IPS-15b (cell line): Measurements from ENCODE around the gene VAT1L.

Experiments
- H3K27me3 ChIP-seq: one replicate; pipeline ENCODE4 v1.6.1; 2013; ENCODE audit warnings: low read length; ENCODE audit not compliant: control insufficient read depth, insufficient read depth
- H3K36me3 ChIP-seq: one replicate; pipeline ENCODE4 v1.6.1; 2013; ENCODE audit warnings: low read length; ENCODE audit not compliant: control insufficient read depth, insufficient read depth
- H3K4me1 ChIP-seq: one replicate; pipeline ENCODE4 v1.6.1; 2013; ENCODE audit warnings: mild to moderate bottlenecking, low read length; ENCODE audit not compliant: control insufficient read depth, insufficient read depth
- H3K4me3 ChIP-seq: one replicate; pipeline ENCODE4 v1.5.1; 2013; ENCODE audit warnings: low read depth, low read length
- H3K9ac ChIP-seq: one replicate; pipeline ENCODE4 v1.6.1; 2013; ENCODE audit warnings: low read depth, mild to moderate bottlenecking, low read length
- H3K9me3 ChIP-seq: one replicate; pipeline ENCODE4 v1.6.1; 2013; ENCODE audit warnings: mild to moderate bottlenecking, low read length; ENCODE audit not compliant: control insufficient read depth, insufficient read depth

VAT1L gene

GRCh38 chr16:77838597-77839255 lies 50.4 kb downstream of the VAT1L start:
- Histone ChIP-seq H3K36me3 (no peaks in the 10 kb centered on the region), H3K9ac (no peak overlapping the region), H3K9me3 (no peaks in the 10 kb centered on the region), H3K27me3 (no peaks in the 10 kb centered on the region), H3K4me1 (peaks cover 2% of the 10 kb centered on the region), H3K4me3 (no peak overlapping the region)

GRCh38 chr16:77840093-77840492 lies 51.7 kb downstream of the VAT1L start:
- H3K4me1 ChIP-seq = no peaks in the 10 kb centered on the region
- H3K9me3 ChIP-seq = no peaks in the 10 kb centered on the region
- H3K4me3 ChIP-seq = no peak overlapping the region
- no peaks in the 10 kb centered on the region for H3K36me3 ChIP-seq
- no peaks in the 10 kb centered on the region for H3K27me3 ChIP-seq
- no peak overlapping the region for H3K9ac ChIP-seq

GRCh38 chr16:77840673-77841501 lies 52.5 kb downstream of the VAT1L start:
- Histone ChIP-seq H3K4me3 (no peak overlapping the region), H3K36me3 (no peaks in the 10 kb centered on the region), H3K9me3 (no peaks in the 10 kb centered on the region), H3K9ac (no peak overlapping the region), H3K27me3 (no peaks in the 10 kb centered on the region), H3K4me1 (no peaks in the 10 kb centered on the region)

- Histone ChIP-seq H3K9me3 (no peaks in the 10 kb centered on the region), H3K27me3 (no peaks in the 10 kb centered on the region), H3K4me1 (no peaks in the 10 kb centered on the region), H3K9ac (no peak overlapping the region), H3K4me3 (no peak overlapping the region), H3K36me3 (no peaks in the 10 kb centered on the region)
Observed at GRCh38 chr16:77841502-77841763, 53.1 kb downstream of the VAT1L start.

GRCh38 chr16:77842468-77842867 lies 54.1 kb downstream of the VAT1L start:
- Histone ChIP-seq H3K9me3 (no peaks in the 10 kb centered on the region), H3K4me1 (no peaks in the 10 kb centered on the region), H3K36me3 (no peaks in the 10 kb centered on the region), H3K9ac (no peak overlapping the region), H3K27me3 (no peaks in the 10 kb centered on the region), H3K4me3 (no peak overlapping the region)

- no peaks in the 10 kb centered on the region for H3K4me1 ChIP-seq
- no peak overlapping the region for H3K4me3 ChIP-seq
- no peaks in the 10 kb centered on the region for H3K36me3 ChIP-seq
- no peaks in the 10 kb centered on the region for H3K27me3 ChIP-seq
- no peaks in the 10 kb centered on the region for H3K9me3 ChIP-seq
- no peak overlapping the region for H3K9ac ChIP-seq
Observed at GRCh38 chr16:77843405-77843804, 55.0 kb downstream of the VAT1L start.

GRCh38 chr16:77844801-77845200 lies 56.4 kb downstream of the VAT1L start:
- H3K4me1 ChIP-seq = no peaks in the 10 kb centered on the region
- no peaks in the 10 kb centered on the region for H3K27me3 ChIP-seq
- no peaks in the 10 kb centered on the region for H3K9me3 ChIP-seq
- no peak overlapping the region for H3K4me3 ChIP-seq
- no peak overlapping the region for H3K9ac ChIP-seq
- H3K36me3 ChIP-seq = no peaks in the 10 kb centered on the region

GRCh38 chr16:77849646-77850258 lies 61.4 kb downstream of the VAT1L start:
- H3K9ac ChIP-seq = no peak overlapping the region
- H3K27me3 ChIP-seq = no peaks in the 10 kb centered on the region
- no peak overlapping the region for H3K4me3 ChIP-seq
- no peaks in the 10 kb centered on the region for H3K9me3 ChIP-seq
- no peaks in the 10 kb centered on the region for H3K36me3 ChIP-seq
- H3K4me1 ChIP-seq = no peaks in the 10 kb centered on the region

- H3K36me3 ChIP-seq = no peaks in the 10 kb centered on the region
- H3K4me3 ChIP-seq = no peak overlapping the region
- H3K27me3 ChIP-seq = no peaks in the 10 kb centered on the region
- no peaks in the 10 kb centered on the region for H3K4me1 ChIP-seq
- H3K9me3 ChIP-seq = no peaks in the 10 kb centered on the region
- H3K9ac ChIP-seq = no peak overlapping the region
Observed at GRCh38 chr16:77850636-77851333, 62.4 kb downstream of the VAT1L start.

- Histone ChIP-seq H3K4me1 (peaks cover 12% of the 10 kb centered on the region), H3K9me3 (no peaks in the 10 kb centered on the region), H3K9ac (no peak overlapping the region), H3K27me3 (no peaks in the 10 kb centered on the region), H3K36me3 (no peaks in the 10 kb centered on the region), H3K4me3 (no peak overlapping the region)
Observed at GRCh38 chr16:77853161-77853560, 64.8 kb downstream of the VAT1L start.

GRCh38 chr16:77856438-77857160 lies 68.2 kb downstream of the VAT1L start:
- peaks cover 12% of the 10 kb centered on the region for H3K4me1 ChIP-seq
- H3K36me3 ChIP-seq = no peaks in the 10 kb centered on the region
- no peaks in the 10 kb centered on the region for H3K27me3 ChIP-seq
- no peak overlapping the region for H3K9ac ChIP-seq
- H3K4me3 ChIP-seq = no peak overlapping the region
- H3K9me3 ChIP-seq = no peaks in the 10 kb centered on the region
